Fibroblast of the aortic adventitia (primary cell): Measurements from ENCODE around the gene EIF4E1B. TPM values are rescaled to one million over a fixed set of nuclear protein-coding genes. Genes with fewer than 3 reads are reported as not detected.

Experiments
- DNase-seq: peaks from one replicate; pipeline ENCODE4 v3.0.0-alpha.2; 2010; ENCODE audit warnings: low read depth
- H3K4me3 ChIP-seq: 2 replicates; pipeline ENCODE4 v1.5.1; 2011; ENCODE audit warnings: low read depth, mild to moderate bottlenecking, control low read depth, low read length, moderate library complexity
- CTCF ChIP-seq: IDR thresholded peaks from 2 replicates; pipeline ENCODE4 v1.5.1; 2011; ENCODE audit warnings: mild to moderate bottlenecking, low read length, control low read depth, inconsistent platforms; ENCODE audit not compliant: insufficient read depth
- total RNA-seq: library from RNA; depleted of rRNA; stranded (reverse); fragments of >200 nt; gene quantifications from 2 replicates; pipeline ENCODE4 v1.2.3, GENCODE V29; 2012; ENCODE audit warnings: low replicate concordance

The EIF4E1B gene
- total RNA-seq, 1 donor: not detected

GRCh38 chr5:176639981-176640380, 9.5 kb downstream of the EIF4E1B start:
- peak; percentile 71 for DNase-seq
- H3K4me3 ChIP-seq: no peak overlapping the region
- TF ChIP-seq CTCF: no peak

GRCh38 chr5:176640616-176641015, 10.1 kb downstream of the EIF4E1B start:
- TF ChIP-seq CTCF: no peak
- no peak for DNase-seq
- H3K4me3 ChIP-seq: no peak overlapping the region

- no peak for TF ChIP-seq CTCF
- H3K4me3 ChIP-seq: no peak overlapping the region
- DNase-seq: no peak
Observed at GRCh38 chr5:176642675-176643490, 12.4 kb downstream of the EIF4E1B start.

GRCh38 chr5:176643491-176644219, 13.2 kb downstream of the EIF4E1B start:
- no peak for DNase-seq
- H3K4me3 ChIP-seq: no peak overlapping the region
- TF ChIP-seq CTCF: no peak

- no peak overlapping the region for H3K4me3 ChIP-seq
- TF ChIP-seq CTCF: no peak
- DNase-seq: no peak
Observed at GRCh38 chr5:176644294-176644693, 13.8 kb downstream of the EIF4E1B start.

GRCh38 chr5:176644878-176645670, 14.6 kb downstream of the EIF4E1B start:
- TF ChIP-seq CTCF: no peak
- no peak for DNase-seq
- no peak overlapping the region for H3K4me3 ChIP-seq
